Stomach (tissue), 9 donors: Measurements from ENCODE around the gene AOC2. TPM values are rescaled to one million over a fixed set of nuclear protein-coding genes. Genes with fewer than 3 reads are reported as not detected.
"Not testable (repeated sequence)": the region's sequence is repeated elsewhere in the genome, so short reads cannot be mapped to it uniquely, and the experiment has no call there.

Experiments
- DNase-seq, 2 donors: peaks; one replicate each; pipeline versions ENCODE4 v3.0.0 to v3.0.0-alpha.2; 2013 to 2019
- H3K27ac ChIP-seq, 5 donors: fragments of 200-600 bp in 4 of 5; sonication (generic) in 4 of 5; one replicate each; pipeline ENCODE4 v1.5.1; 2013 to 2019; ENCODE audit warnings: mild to moderate bottlenecking in 1 of 5, moderate library complexity in 1 of 5
- H3K27me3 ChIP-seq, 3 donors: fragments of 200-600 bp; sonication (generic); one replicate each; pipeline ENCODE4 v1.5.1; 2017 to 2019; ENCODE audit warnings: mixed run types in 1 of 3
- H3K36me3 ChIP-seq, 4 donors: fragments of 200-600 bp; sonication (generic); 1 replicate in 3 of 4; 2 replicates in 1 of 4; pipeline ENCODE4 v1.5.1; 2016 to 2019
- H3K4me1 ChIP-seq, 4 donors: fragments of 200-600 bp; sonication (generic); one replicate each; pipeline ENCODE4 v1.5.1; 2016 to 2019
- H3K4me3 ChIP-seq, 4 donors: fragments of 200-600 bp; sonication (generic) in 3 of 4; one replicate each; pipeline ENCODE4 v1.5.1; 2016 to 2019; ENCODE audit warnings: mild to moderate bottlenecking in 1 of 4
- H3K9me3 ChIP-seq, 4 donors: fragments of 200-600 bp; sonication (generic); one replicate each; pipeline ENCODE4 v1.5.1; 2016 to 2019
- EP300 ChIP-seq: sonication (generic); formaldehyde crosslinking; IDR thresholded peaks from one replicate; pipeline ENCODE4 v1.6.1; 2017; ENCODE audit warnings: antibody characterized with exemption
- POLR2A ChIP-seq, 4 donors: fragments of 450-650 bp; IDR thresholded peaks; one replicate each; pipeline ENCODE4 v1.6.1; 2016; ENCODE audit warnings: antibody characterized with exemption in 4 of 4, control low read depth in 2 of 4, mild to moderate bottlenecking in 1 of 4, moderate library complexity in 1 of 4
- POLR2AphosphoS5 ChIP-seq, 3 donors: sonication (generic); formaldehyde crosslinking; IDR thresholded peaks; one replicate each; pipeline ENCODE4 v1.6.1; 2016; ENCODE audit warnings: antibody characterized with exemption in 3 of 3
- WGBS, 5 donors: extraction: QIAGEN DNeasy Blood & Tissue Kit in 3 of 5; methylation state at CpG; one replicate each; pipeline versions ENCODE4 v1.1.5 to v1.1.7; 2013 to 2018; 5-methylcytosine and 5-hydroxymethylcytosine counted together
- intact Hi-C: fragments of 100-400 bp; cut with DNase I; formaldehyde crosslinking; loops from one replicate; pipeline ENCODE4 v1.15.1; 2023; ENCODE audit warnings: low total_unique reads
- polyA plus RNA-seq, 3 donors: library from polyadenylated mRNA; stranded (reverse); fragments of 200-250 nt; gene quantifications; one replicate each; pipeline ENCODE4 v1.2.3, GENCODE V29; 2013
- total RNA-seq, 5 donors: library from RNA; depleted of rRNA; stranded (reverse); fragments of >200 nt; gene quantifications; one replicate each; pipeline versions ENCODE4 v1.1.0 to v1.2.3, GENCODE V29; 2014 to 2016
- TF ChIP-seq, protein P1 (sequence below), 7 experiments: fragments of 450-650 bp in 4 of 7; fragments of 200-600 bp in 3 of 7; sonication (generic) in 3 of 7; IDR thresholded peaks; one replicate each; pipeline ENCODE4 v1.5.1; 2016 to 2019; ENCODE audit warnings: antibody characterized with exemption in 7 of 7, control low read depth in 2 of 7, mild to moderate bottlenecking in 1 of 7
- donor health status: healthy with polysubstance abuse.
- donor health status: Bipolar disorder and iron deficiency.
- donor health status: healthy.

Gene AOC2
- total and polyA plus RNA-seq, 8 donors: 0.50 to 3.0 (median 0.87) TPM; not detected in 3

DNA sequence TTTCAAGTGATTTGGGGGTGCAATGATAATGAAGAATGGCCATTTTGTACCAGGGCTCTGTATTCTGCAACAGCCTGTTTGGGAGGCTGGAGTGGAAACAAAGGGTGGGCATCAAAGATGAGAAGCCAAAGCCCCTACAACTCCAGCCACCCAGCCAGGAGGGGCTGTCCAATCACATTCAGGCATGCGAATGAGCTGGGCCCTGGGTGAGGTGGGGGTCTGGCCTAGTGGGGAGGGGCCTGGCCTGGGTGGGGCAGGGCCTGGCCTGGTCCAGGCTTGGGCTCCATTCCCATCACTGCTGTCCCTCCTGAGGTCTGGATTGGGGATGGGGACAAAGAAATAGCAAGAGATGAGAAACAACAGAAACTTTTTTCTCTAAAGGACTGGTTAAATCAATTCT lies 13.0 kb downstream of the AOC2 start:
- H3K27me3 ChIP-seq: no peaks in the 10 kb centered on the region
- peaks cover 0 to 34% (median 18%) of the 10 kb centered on the region in 4 donors for H3K4me1 ChIP-seq
- H3K36me3 ChIP-seq: peaks cover 0 to 48% (median 0%) of the 10 kb centered on the region in 4 donors
- H3K9me3 ChIP-seq: no peaks in the 10 kb centered on the region
- H3K4me3 ChIP-seq: no peak overlapping the region
- 79 to 100% (median 91%) methylated on average over 1 of the region's 1 CpG for WGBS, 5 donors
- no peak for TF ChIP-seq POLR2AphosphoS5 (IDR thresholded peaks at IDR 0.05)
- no peak for TF ChIP-seq POLR2A (IDR thresholded peaks at IDR 0.05)
- TF ChIP-seq EP300: no peak
- TF ChIP-seq, protein P1, sequence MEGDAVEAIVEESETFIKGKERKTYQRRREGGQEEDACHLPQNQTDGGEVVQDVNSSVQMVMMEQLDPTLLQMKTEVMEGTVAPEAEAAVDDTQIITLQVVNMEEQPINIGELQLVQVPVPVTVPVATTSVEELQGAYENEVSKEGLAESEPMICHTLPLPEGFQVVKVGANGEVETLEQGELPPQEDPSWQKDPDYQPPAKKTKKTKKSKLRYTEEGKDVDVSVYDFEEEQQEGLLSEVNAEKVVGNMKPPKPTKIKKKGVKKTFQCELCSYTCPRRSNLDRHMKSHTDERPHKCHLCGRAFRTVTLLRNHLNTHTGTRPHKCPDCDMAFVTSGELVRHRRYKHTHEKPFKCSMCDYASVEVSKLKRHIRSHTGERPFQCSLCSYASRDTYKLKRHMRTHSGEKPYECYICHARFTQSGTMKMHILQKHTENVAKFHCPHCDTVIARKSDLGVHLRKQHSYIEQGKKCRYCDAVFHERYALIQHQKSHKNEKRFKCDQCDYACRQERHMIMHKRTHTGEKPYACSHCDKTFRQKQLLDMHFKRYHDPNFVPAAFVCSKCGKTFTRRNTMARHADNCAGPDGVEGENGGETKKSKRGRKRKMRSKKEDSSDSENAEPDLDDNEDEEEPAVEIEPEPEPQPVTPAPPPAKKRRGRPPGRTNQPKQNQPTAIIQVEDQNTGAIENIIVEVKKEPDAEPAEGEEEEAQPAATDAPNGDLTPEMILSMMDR (IDR thresholded peaks at IDR 0.05): no peak
- intact Hi-C loops: no loop called here
- DNase-seq: no peak
- peak overlapping the region in 2 of 5 donors; percentile 14 to 25 for H3K27ac ChIP-seq

DNA sequence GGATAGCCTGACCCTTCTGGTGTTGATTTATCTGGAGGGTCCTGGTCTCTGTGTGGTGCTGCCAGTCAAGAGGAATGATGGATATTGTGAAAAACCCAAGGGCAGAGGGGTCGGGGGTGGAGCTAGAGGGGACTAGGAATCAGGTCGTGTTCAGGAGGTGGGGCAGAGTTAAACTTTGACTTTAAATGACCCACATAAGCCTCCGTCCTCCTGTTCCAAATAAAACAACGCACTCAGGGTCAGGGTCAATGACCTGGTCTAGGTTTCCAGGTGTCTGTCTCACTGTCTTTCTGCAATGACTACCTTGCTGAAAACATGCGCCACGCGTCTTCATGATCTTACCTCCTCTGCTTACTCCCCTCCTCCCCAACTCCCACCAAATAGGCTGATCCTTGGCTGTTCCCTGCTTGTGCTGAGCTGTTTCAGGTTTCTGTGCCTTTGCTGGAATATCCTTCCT lies 21.3 kb downstream of the AOC2 start:
- DNase-seq: no peak
- Histone ChIP-seq H3K36me3 (peaks cover 0 to 11% (median 2%) of the 10 kb centered on the region in 4 donors), H3K9me3 (peaks cover 0 to 3% (median under 1%) of the 10 kb centered on the region in 4 donors), H3K4me3 (no peak overlapping the region), H3K27ac (peak overlapping the region in 1 of 5 donors; percentile 81), H3K27me3 (no peaks in the 10 kb centered on the region), H3K4me1 (peaks cover 8 to 36% (median 25%) of the 10 kb centered on the region in 4 donors)
- WGBS, 5 donors: 63 to 80% (median 68%) methylated on average over 7 of the region's 7 CpGs
- intact Hi-C loops: no loop called here
- TF ChIP-seq POLR2A (IDR thresholded peaks at IDR 0.05) (no peak), POLR2AphosphoS5 (IDR thresholded peaks at IDR 0.05) (no peak), EP300 (no peak)
- TF ChIP-seq, protein P1 (IDR thresholded peaks at IDR 0.05): no peak

DNA sequence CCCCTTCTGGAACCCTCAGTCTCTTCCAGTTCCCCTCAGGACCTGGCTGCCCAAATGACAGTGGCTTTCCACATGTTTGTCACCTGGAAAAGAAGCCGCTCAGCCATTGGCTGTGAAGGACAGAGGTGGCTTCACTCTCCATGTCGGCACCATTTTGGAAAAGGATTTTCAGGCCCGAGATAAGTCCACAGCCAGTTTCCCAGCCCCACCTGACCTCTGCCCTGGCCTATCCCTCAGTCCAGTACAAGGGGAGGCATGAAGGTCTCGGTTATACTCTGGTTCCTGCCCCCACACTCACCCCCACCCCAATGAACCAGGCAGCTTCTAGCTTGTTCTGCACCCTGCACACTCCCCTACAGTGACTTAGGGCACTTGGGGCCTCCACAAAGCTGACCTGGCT lies 21.8 kb downstream of the AOC2 start:
- TF ChIP-seq EP300 (no peak), POLR2A (IDR thresholded peaks at IDR 0.05) (no peak), POLR2AphosphoS5 (IDR thresholded peaks at IDR 0.05) (no peak)
- TF ChIP-seq, protein P1 (IDR thresholded peaks at IDR 0.05): no peak
- Histone ChIP-seq H3K9me3 (peaks cover 0 to 7% (median 3%) of the 10 kb centered on the region in 4 donors), H3K4me1 (peaks cover 8 to 36% (median 25%) of the 10 kb centered on the region in 4 donors), H3K27ac (peak overlapping the region in 1 of 5 donors; percentile 81), H3K36me3 (peaks cover 0 to 11% (median 3%) of the 10 kb centered on the region in 4 donors), H3K4me3 (no peak overlapping the region), H3K27me3 (no peaks in the 10 kb centered on the region)
- intact Hi-C loops: no loop called here
- DNase-seq: no peak
- 73 to 93% (median 85%) methylated on average over 4 of the region's 4 CpGs for WGBS, 5 donors

DNA sequence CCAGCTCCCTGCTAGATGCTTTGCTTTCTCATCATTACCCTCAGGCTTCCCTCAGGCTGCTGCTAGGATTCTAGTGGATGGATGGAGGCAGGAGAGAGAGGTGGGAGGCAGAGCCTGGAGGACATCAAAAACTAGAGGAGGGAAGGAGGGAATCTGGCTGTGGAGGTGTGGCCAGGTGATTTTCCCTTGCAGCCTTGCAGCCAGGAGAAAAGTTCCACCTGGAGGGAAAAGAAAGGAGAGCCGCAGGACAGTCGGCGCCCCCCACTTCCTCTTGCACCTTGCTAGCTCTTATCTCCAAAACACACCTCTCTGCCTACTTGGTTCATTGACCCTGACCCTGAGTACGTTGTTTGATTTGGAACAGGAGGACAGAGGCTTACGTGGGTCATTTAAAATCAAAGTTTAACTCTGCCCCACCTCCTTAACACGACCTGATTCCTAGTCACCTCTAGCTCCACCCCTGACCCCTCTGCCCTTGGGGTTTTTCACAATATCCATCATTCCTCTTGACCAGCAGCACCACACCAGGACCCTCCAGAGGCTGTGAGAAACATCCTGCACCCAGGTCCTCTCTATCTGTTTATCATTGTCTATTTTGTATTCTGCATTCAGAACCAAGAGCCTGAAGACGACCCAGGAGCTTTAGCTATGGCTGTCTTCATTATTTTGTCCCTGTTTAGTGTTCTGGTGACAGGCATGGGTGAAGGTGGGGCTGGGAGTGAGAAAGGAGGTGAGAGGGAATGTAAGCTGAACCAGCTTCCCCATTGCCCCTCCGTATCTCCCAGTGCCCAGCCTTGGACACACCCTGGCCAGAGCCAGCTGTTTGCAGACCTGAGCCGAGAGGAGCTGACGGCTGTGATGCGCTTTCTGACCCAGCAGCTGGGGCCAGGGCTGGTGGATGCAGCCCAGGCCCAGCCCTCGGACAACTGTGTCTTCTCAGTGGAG lies 22.5 kb downstream of the AOC2 start:
- TF ChIP-seq POLR2AphosphoS5 (IDR thresholded peaks at IDR 0.05) (no peak), EP300 (no peak), POLR2A (IDR thresholded peaks at IDR 0.05) (no peak)
- TF ChIP-seq, protein P1 (IDR thresholded peaks at IDR 0.05): no peak
- intact Hi-C loops: no loop called here
- Histone ChIP-seq H3K27me3 (no peaks in the 10 kb centered on the region), H3K36me3 (peaks cover 0 to 12% (median 4%) of the 10 kb centered on the region in 4 donors), H3K4me3 (no peak overlapping the region), H3K9me3 (peaks cover 0 to 7% (median 3%) of the 10 kb centered on the region in 4 donors), H3K27ac (peak overlapping the region in 1 of 5 donors; percentile 24), H3K4me1 (peaks cover 8 to 36% (median 25%) of the 10 kb centered on the region in 4 donors)
- 26 to 55% (median 36%) methylated on average over 11 to 12 of the region's 12 CpGs for WGBS, 5 donors
- peak in 1 of 2 donors; percentile 47 for DNase-seq

DNA sequence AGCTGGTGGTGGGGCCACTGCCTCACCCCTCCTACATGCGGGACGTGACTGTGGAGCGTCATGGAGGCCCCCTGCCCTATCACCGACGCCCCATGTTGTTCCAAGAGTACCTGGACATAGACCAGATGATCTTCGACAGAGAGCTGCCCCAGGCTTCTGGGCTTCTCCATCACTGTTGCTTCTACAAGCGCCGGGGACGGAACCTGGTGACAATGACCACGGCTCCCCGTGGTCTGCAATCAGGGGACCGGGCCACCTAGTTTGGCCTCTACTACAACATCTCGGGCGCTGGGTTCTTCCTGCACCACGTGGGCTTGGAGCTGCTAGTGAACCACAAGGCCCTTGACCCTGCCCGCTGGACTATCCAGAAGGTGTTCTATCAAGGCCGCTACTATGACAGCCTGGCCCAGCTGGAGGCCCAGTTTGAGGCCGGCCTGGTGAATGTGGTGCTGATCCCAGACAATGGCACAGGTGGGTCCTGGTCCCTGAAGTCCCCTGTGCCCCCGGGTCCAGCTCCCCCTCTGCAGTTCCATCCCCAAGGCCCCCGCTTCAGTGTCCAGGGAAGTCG lies 23.4 kb downstream of the AOC2 start:
- 82 to 95% (median 92%) methylated on average over 7 to 21 of the region's 21 CpGs for WGBS, 5 donors
- DNase-seq, H3K27ac ChIP-seq, H3K27me3 ChIP-seq, intact Hi-C loops, H3K9me3 ChIP-seq, H3K4me3 ChIP-seq: not testable (repeated sequence)
- H3K4me1 ChIP-seq: peaks cover 8 to 36% (median 25%) of the 10 kb centered on the region in 4 donors
- H3K36me3 ChIP-seq: peaks cover 0 to 20% (median 8%) of the 10 kb centered on the region in 4 donors
